GM13976 (cell line): ENCODE measurements around the gene SIAH3.

Experiments
- DNase-seq: peaks from one replicate; pipeline ENCODE4 v3.0.0; 2012; ENCODE audit warnings: low spot score
- CTCF ChIP-seq: IDR thresholded peaks from 2 replicates; pipeline ENCODE4 v1.5.1; 2012; ENCODE audit warnings: borderline replicate concordance, mild to moderate bottlenecking; ENCODE audit not compliant: insufficient read depth; ENCODE audit errors: extremely low read depth, missing control alignments, control extremely low read depth
- in situ Hi-C: fragments of 300-500 bp; cut with MboI; formaldehyde crosslinking; loops from one replicate; pipeline ENCODE4 v1.12.0; 2022; ENCODE audit warnings: low sequenced_read_pairs, mixed read lengths, inconsistent platforms; ENCODE audit not compliant: unreplicated experiment

Gene SIAH3

GRCh38 chr13:45820106-45820838 lies 31.3 kb downstream of the SIAH3 start:
- no peak for TF ChIP-seq CTCF
- DNase-seq = no peak
- in situ Hi-C loops = loop anchor here (25.0 kb wide), 1 partner anchor 292 kb away; the partner anchor contains the start of gene CPB2

DNA sequence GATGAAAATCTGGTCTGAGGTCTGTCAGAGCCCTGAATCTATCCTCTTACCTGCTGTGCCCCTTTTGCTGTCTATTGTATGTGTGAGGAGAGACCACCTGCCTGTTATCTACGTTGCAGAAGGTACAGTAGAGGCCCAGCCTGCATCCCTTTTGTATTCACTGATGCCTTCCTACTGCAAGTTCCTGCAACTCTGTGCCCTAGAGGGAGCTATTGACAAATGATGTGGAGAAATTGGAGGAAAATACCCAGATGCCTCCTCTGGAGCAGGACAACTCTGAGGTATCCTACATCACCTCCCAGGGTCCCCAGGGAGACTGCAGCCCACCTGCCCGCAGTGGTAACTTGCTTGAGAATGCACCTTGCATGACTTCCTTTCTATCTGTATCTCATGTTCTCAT lies 33.7 kb downstream of the SIAH3 start:
- in situ Hi-C loops = loop anchor here (25.0 kb wide), 1 partner anchor 294 kb away; the partner anchor contains the start of gene CPB2
- no peak for DNase-seq
- TF ChIP-seq CTCF = no peak

DNA sequence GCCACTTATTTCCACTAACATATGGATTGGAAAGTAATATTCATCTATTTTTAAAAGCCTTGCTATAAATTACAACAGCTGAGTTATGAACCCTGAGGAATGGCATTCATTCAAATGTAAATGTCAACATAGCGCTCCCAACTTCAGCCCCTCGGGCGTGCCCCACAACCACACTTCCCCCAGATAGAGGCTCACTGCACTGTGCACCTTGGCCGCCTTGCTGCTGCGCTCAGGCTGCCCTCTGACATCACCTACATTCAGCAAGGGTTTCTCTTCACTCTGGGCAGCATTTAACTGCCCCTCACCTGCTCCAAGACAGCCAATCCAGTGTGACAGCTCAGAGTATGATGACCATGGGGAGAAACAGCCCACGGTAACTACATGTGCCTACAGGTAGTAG lies 35.1 kb downstream of the SIAH3 start:
- in situ Hi-C loops = loop anchor here (25.0 kb wide), 1 partner anchor 296 kb away; the partner anchor contains the start of gene CPB2
- TF ChIP-seq CTCF = no peak
- no peak for DNase-seq

DNA sequence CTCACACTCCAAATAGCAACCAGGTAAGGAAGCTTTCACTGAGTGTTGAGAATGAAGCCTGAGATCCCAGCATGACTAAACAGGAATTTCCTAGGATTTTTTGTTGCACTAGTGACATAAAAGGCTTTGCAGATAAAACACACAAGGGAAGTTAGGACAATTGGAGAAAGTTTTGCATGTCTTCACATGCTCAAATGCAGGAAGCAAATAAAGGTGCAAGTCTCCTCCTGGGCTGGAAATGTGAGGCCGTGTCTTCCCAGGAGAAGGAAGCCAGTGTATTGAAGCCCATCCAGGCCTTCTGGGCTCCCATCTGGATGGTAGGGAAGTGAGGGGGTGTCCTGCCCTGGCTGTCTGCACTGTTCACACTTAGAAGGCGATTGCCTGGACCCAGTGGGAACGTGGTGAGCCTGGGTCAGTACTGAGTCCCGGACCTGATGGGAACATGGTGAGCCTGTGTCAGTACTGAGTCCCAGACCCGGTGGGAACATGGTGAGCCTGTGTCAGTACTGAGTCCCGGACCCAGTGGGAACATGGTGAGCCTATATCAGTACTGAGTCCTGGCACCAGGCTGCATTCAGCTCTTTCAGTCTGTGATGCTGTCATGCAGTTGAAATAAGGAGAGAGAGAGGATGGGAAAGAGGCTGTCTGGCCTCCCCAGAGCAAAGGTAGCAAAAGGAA lies 38.7 kb downstream of the SIAH3 start:
- DNase-seq = no peak
- TF ChIP-seq CTCF = no peak
- in situ Hi-C loops = loop anchor here (25.0 kb wide), 1 partner anchor 299 kb away; the partner anchor contains the start of gene CPB2

- no peak for DNase-seq
- in situ Hi-C loops = loop anchor here (25.0 kb wide), 1 partner anchor 300 kb away; the partner anchor contains the start of gene CPB2
- no peak for TF ChIP-seq CTCF
These were observed 39.5 kb downstream of the SIAH3 start for GRCh38 chr13:45811891-45812694.

DNA sequence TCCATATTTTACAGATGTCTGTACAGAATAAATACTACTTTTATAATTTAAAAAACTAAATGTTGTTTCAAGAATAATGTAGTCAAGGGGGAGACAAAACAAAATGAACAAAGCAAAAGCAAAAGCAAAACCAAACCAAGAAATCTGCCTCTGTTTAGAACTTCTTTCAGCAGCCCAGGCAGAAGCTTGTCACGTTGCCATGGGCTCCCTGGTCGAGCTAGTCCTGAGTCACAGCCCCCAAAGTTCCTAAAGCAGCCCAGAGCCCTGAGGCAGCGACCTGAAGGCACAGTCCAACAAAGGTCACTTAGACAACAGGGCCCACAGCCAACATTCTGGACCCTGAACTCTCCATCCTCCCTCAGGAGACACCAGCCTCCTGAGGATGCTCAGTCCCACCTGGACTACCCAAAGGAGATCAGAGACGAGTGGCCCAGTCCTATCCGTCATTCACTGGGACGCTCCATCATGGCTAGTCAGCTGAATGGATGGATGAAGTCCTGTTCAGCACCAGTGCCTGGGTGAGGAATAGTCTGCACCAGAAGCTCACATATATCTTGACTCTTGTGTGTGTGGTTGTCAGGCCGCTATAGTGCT lies 41.7 kb downstream of the SIAH3 start:
- TF ChIP-seq CTCF = no peak
- no peak for DNase-seq
- in situ Hi-C loops = loop anchor here (25.0 kb wide), 1 partner anchor 302 kb away; the partner anchor contains the start of gene CPB2
